Kasumi-1 (cell line): Measurements from ENCODE around the gene PPP3CA.

Source experiments
- DNase-seq, 2 experiments: peaks; one replicate each; lab custom pipeline; 2025; lab: John Stamatoyannopoulos, UW

The PPP3CA gene

GRCh38 chr4:101347267-101347556, at the start of gene PPP3CA:
PPP3CA (minus strand) TSS chr4:101347526.
- no peak for DNase-seq

- no peak for DNase-seq
These were observed 45.9 kb upstream of the PPP3CA start for GRCh38 chr4:101393256-101393655.

- no peak for DNase-seq
These were observed 23.4 kb upstream of the PPP3CA start for GRCh38 chr4:101370663-101371210.

- DNase-seq = no peak
These were observed 19.9 kb upstream of the PPP3CA start for GRCh38 chr4:101367201-101367600.

- no peak for DNase-seq
These were observed 19.0 kb upstream of the PPP3CA start for GRCh38 chr4:101366331-101366730.

- no peak for DNase-seq
These were observed 10.4 kb upstream of the PPP3CA start for GRCh38 chr4:101357751-101358150.

GRCh38 chr4:101356928-101357327, 9.6 kb upstream of the PPP3CA start:
- DNase-seq = no peak

GRCh38 chr4:101355767-101356702, 8.7 kb upstream of the PPP3CA start:
- DNase-seq = no peak

GRCh38 chr4:101355246-101355645, 7.9 kb upstream of the PPP3CA start:
- DNase-seq = no peak

- DNase-seq = no peak
These were observed 2.4 kb upstream of the PPP3CA start for GRCh38 chr4:101349801-101350064.

GRCh38 chr4:101348995-101349800, 1.9 kb upstream of the PPP3CA start:
- peak in 1 of 2 experiments; percentile 27 for DNase-seq

- peak in 1 of 2 experiments; percentile 39 for DNase-seq
These were observed 1.1 kb upstream of the PPP3CA start for GRCh38 chr4:101348367-101348827.

GRCh38 chr4:101347557-101348366, 436 bp upstream of the PPP3CA start:
- peak; percentile 88 to 92 for DNase-seq

- DNase-seq = peak; percentile 70 to 77
These were observed 717 bp downstream of the PPP3CA start for GRCh38 chr4:101346351-101347266.

- peak; percentile 51 to 59 for DNase-seq
These were observed 1.6 kb downstream of the PPP3CA start for GRCh38 chr4:101345596-101346350.

GRCh38 chr4:101345271-101345595, 2.1 kb downstream of the PPP3CA start:
- peak; percentile 49 to 51 for DNase-seq

- DNase-seq = no peak
These were observed 8.0 kb downstream of the PPP3CA start for GRCh38 chr4:101339332-101339731.

- DNase-seq = no peak
These were observed 9.6 kb downstream of the PPP3CA start for GRCh38 chr4:101337688-101338087.

GRCh38 chr4:101334963-101335572, 12.3 kb downstream of the PPP3CA start:
- DNase-seq = no peak

- DNase-seq = peak in 1 of 2 experiments; percentile 10
These were observed 14.9 kb downstream of the PPP3CA start for GRCh38 chr4:101332424-101332823.
